GM18508 (cell line): Measurements from ENCODE around the gene LEF1.

Experiments used
- ATAC-seq: cut with Tn5 transposase; IDR thresholded peaks from one replicate; pipeline ENCODE4 v1.9.1; 2021; ENCODE audit warnings: moderate number of reproducible peaks; ENCODE audit not compliant: insufficient read depth, unreplicated experiment

LEF1 gene

GRCh38 chr4:108152980-108153379 lies 15.8 kb downstream of the LEF1 start:
- no peak for ATAC-seq

DNA sequence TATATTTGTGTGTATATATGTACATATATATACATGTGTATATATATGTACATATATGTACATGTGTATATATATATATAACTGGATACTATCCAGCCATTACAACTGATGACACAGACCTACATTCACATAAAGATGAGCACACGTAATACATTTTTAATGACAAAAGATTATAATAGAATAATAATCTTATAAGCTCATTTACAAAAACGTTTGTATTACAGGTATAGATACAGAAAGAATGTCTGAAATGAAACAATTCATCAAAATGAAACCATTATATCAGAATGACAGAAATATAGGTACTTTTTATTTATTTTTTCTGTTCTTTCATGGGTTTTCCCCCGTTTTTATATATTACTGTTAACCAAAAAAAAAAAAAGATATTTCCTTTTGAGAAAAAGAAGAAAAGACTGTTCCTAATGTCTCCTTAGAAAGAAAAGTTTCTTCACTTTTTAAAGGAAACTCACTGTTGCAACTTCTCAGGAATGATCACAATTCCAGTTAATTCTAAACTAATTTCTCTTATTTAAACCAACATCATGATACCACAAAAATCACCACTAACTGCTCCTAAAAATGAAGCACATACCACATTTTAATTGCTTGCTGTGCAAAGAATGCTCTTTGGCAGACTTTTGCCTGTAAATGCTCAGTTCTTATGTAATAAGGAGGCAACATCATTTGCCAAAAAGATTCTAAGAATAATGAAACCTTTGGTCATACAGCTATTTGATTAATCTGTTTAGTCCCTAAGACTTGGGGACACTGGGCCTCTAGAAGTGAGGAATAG lies 18.9 kb downstream of the LEF1 start:
- ATAC-seq = no peak

- ATAC-seq = no peak
Measured at GRCh38 chr4:108148316-108148715, 20.4 kb downstream of the LEF1 start.

DNA sequence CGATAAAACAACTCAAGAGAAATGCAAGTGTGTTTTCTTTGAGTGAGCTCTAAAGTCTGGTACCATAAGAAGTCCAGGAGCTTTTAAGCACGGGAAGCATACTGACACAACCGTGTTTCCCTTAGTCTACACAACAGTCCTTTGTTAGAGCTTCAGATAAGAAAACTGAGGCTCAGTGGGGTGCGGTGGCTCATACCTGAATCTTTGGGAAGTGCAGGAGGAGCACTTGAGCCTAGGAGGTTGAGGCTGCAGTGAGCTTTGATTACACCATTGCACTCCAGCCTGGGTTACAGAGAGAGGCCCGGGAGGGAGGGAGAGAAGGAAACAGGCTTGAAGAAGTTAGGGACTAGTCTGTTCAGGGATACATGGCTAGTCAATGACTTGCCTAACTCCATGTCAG lies 21.9 kb downstream of the LEF1 start:
- no peak for ATAC-seq

DNA sequence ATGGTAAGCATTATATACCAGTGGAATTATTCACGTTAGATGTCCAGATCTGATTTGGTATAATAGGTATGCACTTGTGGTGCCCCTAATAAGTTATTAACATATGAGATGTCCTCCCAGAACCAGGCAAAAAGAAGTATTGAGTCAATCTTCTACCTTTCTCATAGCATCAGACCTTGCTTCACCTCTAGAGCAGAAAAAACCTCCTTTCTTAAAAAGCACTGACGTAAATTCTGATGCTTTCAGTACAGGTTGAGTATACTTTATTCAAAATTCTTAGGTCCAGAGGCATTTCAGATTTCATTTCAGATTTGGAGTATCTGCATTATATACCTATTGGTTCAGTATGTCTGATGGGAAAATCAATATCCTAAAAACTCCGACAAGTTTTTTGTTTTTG lies 22.4 kb downstream of the LEF1 start:
- no peak for ATAC-seq

- ATAC-seq = no peak
Measured at GRCh38 chr4:108144451-108144850, 24.3 kb downstream of the LEF1 start.

- ATAC-seq = no peak
Measured at GRCh38 chr4:108143515-108143914, 25.2 kb downstream of the LEF1 start.

DNA sequence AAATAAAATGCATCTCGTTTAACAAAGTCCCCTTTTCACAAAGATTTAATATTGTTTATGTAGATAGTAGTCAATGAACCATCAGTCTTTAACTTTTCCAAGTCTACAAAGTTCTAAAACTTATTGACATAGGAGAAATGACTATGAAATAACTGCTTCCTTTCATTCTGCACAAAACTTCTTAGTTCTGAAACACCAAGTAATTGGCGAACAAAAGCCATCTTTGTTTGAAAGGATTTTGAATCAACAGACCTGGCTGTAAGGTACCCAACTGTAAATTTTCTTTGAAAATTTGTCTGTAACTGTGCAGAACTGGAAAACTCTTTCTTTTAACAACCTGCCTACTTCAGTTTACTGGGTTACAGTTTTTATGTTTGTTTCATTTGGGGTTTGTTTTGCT lies 25.9 kb downstream of the LEF1 start:
- ATAC-seq = no peak

DNA sequence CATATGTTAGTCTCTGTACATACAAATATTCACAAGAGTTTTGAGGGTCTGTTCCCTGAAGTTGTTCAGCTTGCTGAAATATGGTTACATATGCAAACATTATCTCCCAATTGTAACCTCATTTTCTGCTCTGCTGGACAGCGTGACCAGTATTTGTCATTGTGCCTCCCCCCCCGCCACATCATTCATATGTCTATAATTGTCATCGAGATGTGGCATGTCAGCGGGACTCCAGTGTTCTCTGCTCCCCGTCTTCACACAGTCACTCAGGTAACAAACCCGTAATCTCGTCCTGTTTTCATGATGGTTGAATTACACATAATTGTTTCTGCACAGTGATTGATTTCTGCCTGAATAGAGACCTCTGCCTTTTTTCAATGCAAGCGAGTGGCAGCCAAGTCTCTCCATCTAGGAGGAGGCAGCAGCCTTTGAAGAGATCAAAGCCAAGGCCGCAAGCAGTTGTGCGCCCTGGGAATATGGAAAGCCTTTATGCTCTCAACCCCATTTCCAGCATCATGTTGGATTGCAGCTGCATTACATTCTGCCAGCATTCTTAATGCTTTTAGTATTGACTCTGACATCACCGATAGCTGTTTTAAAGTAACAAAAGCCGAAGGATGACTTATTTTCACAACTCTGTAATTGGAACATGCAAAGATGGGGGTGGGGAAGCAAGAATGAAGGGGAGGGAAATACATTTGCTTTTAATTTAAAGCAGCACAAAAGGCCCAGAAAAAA lies 27.4 kb downstream of the LEF1 start:
- ATAC-seq = no peak

DNA sequence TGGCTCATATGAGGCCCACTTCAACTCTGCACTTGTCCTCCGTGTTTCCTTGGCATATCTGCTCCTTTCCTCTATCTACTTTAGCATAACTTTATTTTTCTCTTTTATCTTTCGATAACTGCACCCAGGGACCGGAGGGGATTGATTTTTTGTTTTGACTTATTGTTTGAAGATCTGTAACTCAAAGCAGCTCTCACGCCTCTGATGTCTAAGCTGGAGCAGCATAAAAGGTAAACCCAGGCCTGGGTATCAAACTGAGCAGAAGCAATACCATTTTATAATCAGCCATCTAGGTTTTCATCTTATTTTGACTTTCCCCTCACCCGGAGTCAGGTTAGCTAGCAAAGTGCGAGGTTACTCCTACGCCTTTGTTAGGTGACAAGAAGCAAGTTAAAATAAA lies 28.4 kb downstream of the LEF1 start:
- ATAC-seq = no peak

DNA sequence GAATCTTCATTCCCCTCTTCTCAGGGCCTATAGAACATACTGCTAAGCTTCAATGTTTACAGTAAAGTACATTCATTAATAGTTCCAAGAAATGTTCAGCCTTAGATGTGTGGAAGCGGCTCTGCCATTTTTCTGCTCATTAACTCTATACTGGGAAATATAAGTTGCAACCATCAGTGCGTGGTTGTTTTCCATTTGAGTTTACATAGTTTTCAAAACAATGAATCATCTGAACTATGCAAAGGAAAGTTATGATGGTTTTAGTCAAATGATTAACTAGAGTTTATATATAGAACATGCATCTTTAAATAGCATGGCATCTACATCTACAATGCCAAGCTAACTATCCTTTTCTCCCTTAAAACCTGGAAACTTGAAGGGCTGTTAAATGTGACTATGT lies 29.6 kb downstream of the LEF1 start:
- ATAC-seq = no peak

GRCh38 chr4:108135549-108136209 lies 33.1 kb downstream of the LEF1 start:
- ATAC-seq = no peak

GRCh38 chr4:108130955-108131354 lies 37.8 kb downstream of the LEF1 start:
- ATAC-seq = no peak

- ATAC-seq = no peak
Measured at GRCh38 chr4:108129196-108129595, 39.5 kb downstream of the LEF1 start.

DNA sequence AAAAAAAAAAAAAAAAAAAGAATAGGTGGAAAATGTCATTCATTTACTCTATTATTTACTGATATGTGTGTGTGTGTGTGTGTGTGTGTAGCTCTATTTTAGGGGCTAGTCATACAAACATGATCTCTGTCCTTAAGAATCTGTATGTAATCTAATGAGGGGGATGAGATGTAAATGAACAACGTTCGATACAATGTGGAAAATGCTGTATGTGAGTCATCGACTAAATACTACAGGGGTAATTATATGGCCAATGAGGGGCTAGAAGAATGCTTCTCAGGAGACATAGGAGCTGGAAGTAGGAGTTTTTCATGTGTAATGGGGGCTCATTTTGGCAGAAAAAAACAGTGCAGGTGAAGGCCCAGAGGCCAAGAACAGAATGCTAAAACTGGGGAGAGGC lies 41.9 kb downstream of the LEF1 start:
- ATAC-seq = no peak

GRCh38 chr4:108120789-108121188 lies 47.9 kb downstream of the LEF1 start:
- no peak for ATAC-seq

- ATAC-seq = no peak
Measured at GRCh38 chr4:108119199-108119800, 49.4 kb downstream of the LEF1 start.

GRCh38 chr4:108118505-108118904 lies 50.2 kb downstream of the LEF1 start:
- ATAC-seq = peak; percentile 89

GRCh38 chr4:108117418-108118182 lies 51.1 kb downstream of the LEF1 start:
- no peak for ATAC-seq
